Measurements from ENCODE around the gene CCDC13. TPM values are rescaled to one million over a fixed set of nuclear protein-coding genes. Genes with fewer than 3 reads are reported as not detected.

CCDC13 gene
- total and polyA plus RNA-seq, 4 donors, result 1.9 to 7.6 (median 3.2) TPM

DNA sequence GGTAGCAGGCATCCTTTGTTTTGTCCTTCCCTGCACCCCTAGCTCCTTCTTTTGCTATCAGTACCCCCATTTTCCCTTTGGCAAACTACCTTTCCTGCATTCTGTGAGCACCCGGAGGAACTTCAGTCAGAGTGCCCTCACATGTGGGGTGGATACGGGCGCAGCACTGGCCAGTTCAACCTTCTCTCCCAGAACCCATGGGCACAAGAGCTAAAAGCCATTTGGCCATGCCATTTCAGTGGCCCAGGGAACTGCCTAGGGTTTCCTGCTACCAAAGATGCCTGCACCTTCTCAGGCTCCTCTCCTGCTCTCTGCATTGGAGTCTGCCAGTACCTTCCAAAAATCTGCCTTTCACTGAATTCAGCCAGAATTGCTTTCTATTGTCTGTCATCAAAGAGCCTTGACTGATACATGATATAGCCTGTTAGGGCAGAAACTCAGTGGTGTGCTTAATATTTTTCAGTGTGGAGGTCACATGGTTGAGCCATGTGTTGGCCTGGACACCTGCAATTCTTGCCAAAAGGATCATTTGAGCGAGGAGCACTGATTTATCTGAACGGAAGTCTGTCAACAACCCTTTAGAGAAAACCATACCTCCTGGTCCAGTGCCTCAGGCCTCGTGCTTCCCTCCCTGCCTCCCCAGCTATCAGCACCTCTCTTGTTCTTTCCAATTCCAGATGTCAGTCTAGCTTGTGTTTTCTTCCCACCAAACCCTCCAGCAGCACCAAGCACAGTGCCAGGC is 43.5 kb downstream of the CCDC13 start:
- Histone ChIP-seq H3K27me3 (ENCODE audit: control insufficient read depth in 3 of 3, insufficient read depth in 3 of 3, low read length in 2 of 3) (no peaks in the 10 kb centered on the region), H3K27ac (ENCODE audit: low read depth in 1 of 2, low read length in 1 of 2) (peak overlapping the region in 1 of 2 donors; percentile 55), H3K9ac (ENCODE audit: insufficient read depth in 1 of 2, low read length in 2 of 2) (no peak overlapping the region), H3K4me3 (no peak overlapping the region), H3K9me3 (ENCODE audit: control insufficient read depth in 4 of 4, insufficient read depth in 3 of 4, low read length in 3 of 4) (no peaks in the 10 kb centered on the region), H3K36me3 (ENCODE audit: control insufficient read depth in 4 of 4, insufficient read depth in 4 of 4, low read length in 4 of 4) (no peaks in the 10 kb centered on the region), H3K4me1 (ENCODE audit: control insufficient read depth in 5 of 5, insufficient read depth in 5 of 5, low read length in 5 of 5) (peaks cover 0 to 3% (median 0%) of the 10 kb centered on the region in 5 donors)
- TF ChIP-seq, protein P1, sequence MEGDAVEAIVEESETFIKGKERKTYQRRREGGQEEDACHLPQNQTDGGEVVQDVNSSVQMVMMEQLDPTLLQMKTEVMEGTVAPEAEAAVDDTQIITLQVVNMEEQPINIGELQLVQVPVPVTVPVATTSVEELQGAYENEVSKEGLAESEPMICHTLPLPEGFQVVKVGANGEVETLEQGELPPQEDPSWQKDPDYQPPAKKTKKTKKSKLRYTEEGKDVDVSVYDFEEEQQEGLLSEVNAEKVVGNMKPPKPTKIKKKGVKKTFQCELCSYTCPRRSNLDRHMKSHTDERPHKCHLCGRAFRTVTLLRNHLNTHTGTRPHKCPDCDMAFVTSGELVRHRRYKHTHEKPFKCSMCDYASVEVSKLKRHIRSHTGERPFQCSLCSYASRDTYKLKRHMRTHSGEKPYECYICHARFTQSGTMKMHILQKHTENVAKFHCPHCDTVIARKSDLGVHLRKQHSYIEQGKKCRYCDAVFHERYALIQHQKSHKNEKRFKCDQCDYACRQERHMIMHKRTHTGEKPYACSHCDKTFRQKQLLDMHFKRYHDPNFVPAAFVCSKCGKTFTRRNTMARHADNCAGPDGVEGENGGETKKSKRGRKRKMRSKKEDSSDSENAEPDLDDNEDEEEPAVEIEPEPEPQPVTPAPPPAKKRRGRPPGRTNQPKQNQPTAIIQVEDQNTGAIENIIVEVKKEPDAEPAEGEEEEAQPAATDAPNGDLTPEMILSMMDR (IDR thresholded peaks at IDR 0.05; ENCODE audit: control extremely low read depth, extremely low read depth), result no peak
- no peak for ATAC-seq (ENCODE audit: insufficient read depth, low FRiP score)
- WGBS, 2 donors, result 82 to 89% methylated on average over 6 of the region's 6 CpGs
- no peak for DNase-seq

DNA sequence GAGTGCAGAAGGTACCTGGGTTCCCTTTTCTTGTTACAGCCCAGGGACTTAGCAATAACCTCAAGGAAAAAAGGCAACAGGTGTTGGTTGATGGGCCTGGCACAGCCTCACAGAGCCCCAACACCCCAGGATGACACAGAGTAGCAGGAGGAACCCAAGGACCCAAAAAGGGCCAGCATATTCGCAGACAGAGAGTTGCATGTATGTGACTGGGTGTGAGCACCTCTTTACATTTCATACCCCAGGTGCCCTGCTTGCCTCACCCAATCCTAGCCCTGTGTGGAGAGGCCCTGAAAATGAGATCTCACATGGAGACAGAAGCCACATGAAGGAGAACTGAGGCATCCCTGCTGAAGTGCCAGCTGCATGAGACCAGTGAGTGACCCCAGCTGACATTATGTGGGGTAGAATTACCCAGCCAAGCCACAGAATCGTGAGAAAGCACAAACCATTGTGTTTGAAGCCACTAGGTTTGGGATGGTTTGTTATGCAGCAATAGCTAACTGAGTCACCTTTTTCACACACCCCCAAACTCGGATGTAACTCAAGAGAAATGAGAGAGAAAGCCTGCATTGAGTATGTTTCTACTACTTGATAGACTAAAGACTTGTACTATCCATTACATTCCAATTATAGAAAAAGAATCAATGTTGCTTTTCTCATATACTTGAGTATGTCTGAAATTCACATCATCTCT is 44.2 kb downstream of the CCDC13 start:
- DNase-seq (no peak), ATAC-seq (ENCODE audit: insufficient read depth, low FRiP score) (no peak)
- WGBS, 2 donors, result 85 to 95% methylated on average over 3 of the region's 3 CpGs
- Histone ChIP-seq H3K4me3 (no peak overlapping the region), H3K9me3 (ENCODE audit: control insufficient read depth in 4 of 4, insufficient read depth in 3 of 4, low read length in 3 of 4) (no peaks in the 10 kb centered on the region), H3K27ac (ENCODE audit: low read depth in 1 of 2, low read length in 1 of 2) (no peak overlapping the region), H3K27me3 (ENCODE audit: control insufficient read depth in 3 of 3, insufficient read depth in 3 of 3, low read length in 2 of 3) (no peaks in the 10 kb centered on the region), H3K36me3 (ENCODE audit: control insufficient read depth in 4 of 4, insufficient read depth in 4 of 4, low read length in 4 of 4) (no peaks in the 10 kb centered on the region), H3K9ac (ENCODE audit: insufficient read depth in 1 of 2, low read length in 2 of 2) (no peak overlapping the region), H3K4me1 (ENCODE audit: control insufficient read depth in 5 of 5, insufficient read depth in 5 of 5, low read length in 5 of 5) (peaks cover 0 to 3% (median 0%) of the 10 kb centered on the region in 5 donors)
- TF ChIP-seq, protein P1 (IDR thresholded peaks at IDR 0.05; ENCODE audit: control extremely low read depth, extremely low read depth), result no peak

DNA sequence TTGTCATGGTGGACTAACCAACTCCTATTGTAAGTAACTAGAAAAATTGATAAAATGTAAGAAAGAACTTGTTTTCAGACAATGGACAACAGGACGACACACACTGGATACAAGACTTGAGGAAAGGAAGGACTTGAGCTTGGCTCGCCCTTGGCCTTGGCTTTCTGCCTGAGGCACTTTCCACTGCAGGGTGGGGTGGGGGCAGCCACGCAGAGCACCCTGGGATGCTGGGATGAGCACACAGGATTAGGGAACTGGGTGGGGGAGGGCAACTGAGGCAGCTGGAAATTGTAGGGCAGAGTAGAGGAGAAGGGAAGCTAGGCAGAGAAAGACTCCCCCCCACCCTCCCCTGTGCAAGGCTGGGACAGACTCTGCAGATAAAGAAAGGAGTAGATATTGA is 45.0 kb downstream of the CCDC13 start:
- H3K9me3 ChIP-seq (ENCODE audit: control insufficient read depth in 4 of 4, insufficient read depth in 3 of 4, low read length in 3 of 4), result no peaks in the 10 kb centered on the region
- no peak overlapping the region for H3K4me3 ChIP-seq
- H3K9ac ChIP-seq (ENCODE audit: insufficient read depth in 1 of 2, low read length in 2 of 2), result no peak overlapping the region
- TF ChIP-seq, protein P1 (IDR thresholded peaks at IDR 0.05; ENCODE audit: control extremely low read depth, extremely low read depth), result no peak
- 38 to 41% methylated on average over 3 of the region's 3 CpGs for WGBS, 2 donors
- H3K36me3 ChIP-seq (ENCODE audit: control insufficient read depth in 4 of 4, insufficient read depth in 4 of 4, low read length in 4 of 4), result no peaks in the 10 kb centered on the region
- H3K4me1 ChIP-seq (ENCODE audit: control insufficient read depth in 5 of 5, insufficient read depth in 5 of 5, low read length in 5 of 5), result peaks cover 0 to 3% (median 0%) of the 10 kb centered on the region in 5 donors
- no peaks in the 10 kb centered on the region for H3K27me3 ChIP-seq (ENCODE audit: control insufficient read depth in 3 of 3, insufficient read depth in 3 of 3, low read length in 2 of 3)
- H3K27ac ChIP-seq (ENCODE audit: low read depth in 1 of 2, low read length in 1 of 2), result peak overlapping the region in 1 of 2 donors; percentile 4
- ATAC-seq (ENCODE audit: insufficient read depth, low FRiP score), result no peak
- DNase-seq, result no peak
